GM08714 (cell line): Measurements from ENCODE around the gene TRIP4.

Experiments
- H3K4me3 ChIP-seq: fragments of 200-500 bp; sonication (Bioruptor generic); 2 replicates; pipeline ENCODE4 v1.5.1; 2014; ENCODE audit warnings: mild to moderate bottlenecking, low read length, inconsistent platforms
- ZNF274 ChIP-seq: IDR thresholded peaks from 2 replicates; pipeline ENCODE4 v1.6.1; 2012; ENCODE audit warnings: mild to moderate bottlenecking, low read depth, low read length

Gene TRIP4

DNA sequence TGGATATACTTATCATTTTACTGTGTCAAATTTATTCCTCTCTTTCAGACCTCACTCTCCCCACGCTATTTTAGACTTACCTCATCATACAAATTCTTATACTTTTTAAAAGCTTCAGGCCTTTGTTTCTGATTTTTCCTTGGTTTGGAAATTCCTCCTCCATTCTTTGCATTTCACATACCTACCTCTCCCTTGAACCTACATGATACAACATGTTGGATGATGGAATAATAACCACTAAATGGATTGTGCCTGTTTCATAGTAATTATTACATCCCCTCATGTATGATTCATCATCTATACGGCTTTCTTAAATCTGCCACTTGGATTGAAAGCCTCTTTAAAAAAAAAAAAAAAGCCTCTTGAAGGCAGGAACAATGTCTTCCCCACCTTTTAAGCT is 24.6 kb downstream of the TRIP4 start:
- no peak for TF ChIP-seq ZNF274

DNA sequence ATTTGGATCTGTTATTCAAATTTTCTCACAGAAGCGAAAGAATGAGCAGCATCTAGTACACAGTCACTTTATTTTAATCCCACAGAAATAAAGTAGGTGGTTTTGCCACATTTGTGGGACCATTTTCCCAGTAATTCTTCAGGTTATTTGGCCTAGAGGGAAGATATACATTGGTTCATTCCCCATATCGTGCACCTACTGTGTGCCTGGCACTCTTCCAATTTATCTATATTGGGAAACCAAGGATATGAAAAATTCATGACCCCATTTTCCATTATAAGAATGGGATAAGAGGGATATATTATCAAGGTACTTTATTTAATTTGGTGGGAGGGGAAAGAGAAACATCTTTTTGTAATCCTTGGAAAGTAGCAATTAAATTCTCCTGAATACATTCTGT is 35.1 kb downstream of the TRIP4 start:
- no peak overlapping the region for H3K4me3 ChIP-seq
- no peak for TF ChIP-seq ZNF274

More for the DNA sequence above, 24.6 kb downstream of the TRIP4 start:
- no peak overlapping the region for H3K4me3 ChIP-seq

DNA sequence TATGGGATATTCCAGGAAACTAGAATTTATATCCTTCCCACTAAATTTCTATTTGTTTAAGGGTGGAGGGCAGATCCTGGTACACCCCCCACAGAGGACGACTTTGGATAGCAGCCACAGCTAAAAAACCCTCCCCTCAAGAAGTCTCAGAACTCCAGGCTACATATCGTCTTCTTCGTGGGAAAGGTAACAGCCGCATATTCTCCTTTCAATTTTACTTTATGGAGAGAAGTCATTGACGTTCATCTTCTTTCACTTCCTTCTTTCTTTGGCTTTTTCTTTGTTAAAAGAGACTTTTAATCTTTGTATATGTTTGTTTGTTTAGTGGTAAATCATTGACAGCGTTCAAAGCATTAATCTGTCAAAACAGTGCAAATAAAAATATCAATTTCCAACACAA is 36.3 kb downstream of the TRIP4 start:
- TF ChIP-seq ZNF274 = no peak
- peak overlapping the region; percentile 44; the same call in 1 of the 2 replicates for H3K4me3 ChIP-seq

DNA sequence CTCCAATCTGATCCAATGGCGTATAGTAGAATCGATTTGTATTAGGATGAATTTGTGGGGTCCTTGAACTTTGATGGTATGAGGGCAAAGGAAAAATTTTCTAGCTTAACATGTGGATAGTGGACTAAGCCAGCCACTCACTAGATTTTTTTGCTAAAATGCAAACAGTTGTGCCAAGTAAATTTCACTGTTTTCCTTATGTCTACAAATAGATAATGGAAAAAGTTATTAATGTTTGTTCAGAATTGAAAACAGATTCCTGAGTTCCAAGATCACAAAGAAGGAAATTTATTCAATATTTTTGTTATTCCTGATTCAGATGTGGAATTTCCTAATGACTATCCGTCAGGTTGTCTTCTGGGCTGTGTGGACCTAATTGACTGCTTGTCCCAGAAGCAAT is 37.6 kb downstream of the TRIP4 start:
- no peak for TF ChIP-seq ZNF274
- H3K4me3 ChIP-seq = no peak overlapping the region

DNA sequence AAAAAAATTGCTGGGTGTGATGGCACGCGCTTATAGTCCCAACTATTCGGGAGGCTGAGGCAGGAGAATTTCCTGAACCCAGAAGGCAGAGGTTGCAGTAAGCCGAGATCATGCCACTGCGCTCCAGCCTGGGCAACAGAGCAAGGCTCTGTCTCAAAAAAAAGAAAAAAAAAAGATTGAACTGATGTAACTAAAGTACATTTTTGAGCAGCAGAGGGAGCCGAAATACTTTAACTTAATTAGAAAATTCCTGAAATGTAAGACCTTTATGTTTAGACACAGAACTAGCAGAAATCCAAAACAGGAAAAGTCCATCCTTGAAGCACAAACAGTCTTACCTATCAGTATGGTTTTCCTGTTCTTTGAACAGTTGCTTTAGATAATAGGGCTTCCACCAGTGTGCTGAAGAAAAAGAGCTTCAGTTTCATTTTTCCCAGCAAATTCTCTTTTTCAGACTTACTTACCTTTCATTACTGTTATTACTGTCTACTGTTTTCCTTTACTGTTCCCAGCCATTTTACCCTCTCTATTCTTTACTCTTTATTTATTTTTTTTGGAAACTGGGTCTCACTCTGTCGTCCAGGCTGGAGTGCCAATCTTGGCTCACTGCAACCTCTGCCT is 39.3 kb downstream of the TRIP4 start:
- TF ChIP-seq ZNF274 = no peak

DNA sequence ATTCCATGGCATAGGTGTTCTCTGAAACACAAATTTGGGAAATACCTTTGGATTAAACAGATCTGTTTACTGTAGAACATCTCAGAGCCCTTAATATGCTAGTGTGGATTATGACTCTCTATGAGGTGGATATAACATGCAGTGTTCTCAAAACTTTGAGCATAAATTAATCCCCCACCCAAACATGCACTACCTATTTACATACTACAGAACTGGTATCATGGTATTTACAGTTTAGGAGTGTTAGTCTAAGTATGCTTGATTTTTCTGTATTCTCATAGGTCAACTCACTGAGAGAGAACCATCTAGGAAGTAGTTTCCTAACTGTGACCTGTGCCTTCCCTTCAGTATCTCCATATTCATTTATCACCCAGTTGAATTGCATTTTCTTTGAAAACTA is 41.8 kb downstream of the TRIP4 start:
- H3K4me3 ChIP-seq = no peak overlapping the region
- TF ChIP-seq ZNF274 = no peak

More for the DNA sequence above, 39.3 kb downstream of the TRIP4 start:
- no peak overlapping the region for H3K4me3 ChIP-seq

DNA sequence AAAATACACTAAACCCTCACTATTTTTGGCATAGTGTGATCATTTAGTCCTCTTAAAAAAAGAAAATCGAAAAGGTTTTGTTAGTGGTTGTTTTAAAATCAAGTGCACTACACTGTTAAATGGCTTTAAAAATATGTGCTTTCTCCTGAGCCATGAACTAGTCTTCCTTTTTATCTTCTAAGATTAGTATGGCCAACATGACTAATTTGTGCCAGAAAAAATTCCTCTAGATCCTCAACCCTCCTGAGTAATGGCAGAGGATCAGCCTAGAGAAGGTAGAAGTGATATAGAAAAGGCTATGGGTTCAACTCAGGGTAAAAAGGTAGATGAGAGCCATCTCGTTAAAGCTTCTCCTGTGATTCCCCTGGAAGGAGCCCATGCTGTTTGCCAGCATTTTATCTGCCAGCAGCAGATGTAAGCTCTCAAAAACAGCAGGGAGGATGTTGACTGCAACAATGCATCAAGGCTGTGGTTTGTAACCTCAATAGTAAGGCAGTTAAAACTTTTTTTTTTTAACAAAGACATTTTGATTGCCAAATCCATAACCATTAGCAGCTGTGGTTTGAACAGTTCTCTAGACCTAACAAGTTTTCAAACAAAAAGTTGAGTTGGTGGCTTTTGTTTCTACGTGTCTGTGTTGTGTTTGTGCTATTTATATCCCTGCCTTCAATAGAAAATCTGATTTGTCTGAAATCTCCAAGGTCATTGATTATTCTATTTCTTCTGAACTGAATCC is 42.5 kb downstream of the TRIP4 start:
- peak overlapping the region; percentile 45; the same call in 1 of the 2 replicates for H3K4me3 ChIP-seq
- no peak for TF ChIP-seq ZNF274

DNA sequence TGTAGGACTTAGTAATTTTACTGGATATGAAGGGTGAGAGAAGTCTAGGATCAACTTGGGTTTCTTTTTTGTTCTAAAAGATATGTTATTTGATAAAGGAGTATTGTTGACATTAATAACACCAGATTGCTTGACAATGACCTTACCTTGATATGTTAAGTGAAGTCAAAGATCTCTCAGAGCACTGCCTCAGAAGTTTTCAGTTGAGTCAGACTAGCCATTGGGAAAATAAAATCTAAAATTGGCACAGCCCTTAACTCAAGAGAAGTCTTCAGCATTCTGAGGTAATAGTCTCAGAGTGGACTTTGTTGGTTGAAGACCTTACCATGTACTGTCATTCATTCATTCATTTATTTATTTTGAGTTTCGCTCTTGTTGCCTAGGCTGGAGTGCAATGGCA is 50.3 kb downstream of the TRIP4 start:
- no peak overlapping the region for H3K4me3 ChIP-seq
- TF ChIP-seq ZNF274 = no peak

DNA sequence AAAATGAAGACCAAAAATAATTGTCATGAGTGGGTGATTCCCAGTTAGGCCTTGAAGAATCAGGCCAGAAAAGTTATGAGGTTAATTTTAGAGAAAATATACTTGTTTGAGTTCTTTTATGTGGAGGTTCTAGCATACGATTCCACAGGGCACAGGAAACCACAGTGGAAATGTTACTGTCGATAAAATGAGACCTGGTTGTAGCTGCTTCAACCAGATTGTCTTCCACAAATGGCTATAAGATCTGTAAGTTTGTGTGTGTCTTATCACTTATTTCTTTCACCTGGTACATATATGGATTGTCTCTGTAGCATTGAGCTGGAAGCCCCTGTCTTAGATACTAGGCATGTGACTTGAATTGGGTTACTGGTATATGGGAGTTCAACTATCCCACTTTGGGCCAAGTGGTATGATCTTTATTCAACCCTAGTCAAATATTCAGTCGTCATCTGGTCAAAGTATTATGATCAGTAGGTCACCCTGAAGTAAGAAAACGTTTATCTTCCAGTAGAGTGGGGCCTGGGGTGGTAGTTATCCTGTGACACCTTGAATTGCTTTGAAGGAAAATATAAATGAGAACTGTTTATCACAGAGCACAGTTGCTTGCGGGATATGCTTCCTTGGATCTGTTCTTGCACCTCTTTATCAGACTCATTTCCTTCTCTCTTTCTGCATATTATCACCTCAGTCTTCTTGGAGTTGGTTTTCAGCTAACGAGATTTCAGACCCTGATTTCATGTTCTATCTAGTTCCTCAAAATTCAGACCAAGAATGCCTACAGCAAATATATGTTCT is 51.2 kb downstream of the TRIP4 start:
- no peak overlapping the region for H3K4me3 ChIP-seq
- TF ChIP-seq ZNF274 = no peak

DNA sequence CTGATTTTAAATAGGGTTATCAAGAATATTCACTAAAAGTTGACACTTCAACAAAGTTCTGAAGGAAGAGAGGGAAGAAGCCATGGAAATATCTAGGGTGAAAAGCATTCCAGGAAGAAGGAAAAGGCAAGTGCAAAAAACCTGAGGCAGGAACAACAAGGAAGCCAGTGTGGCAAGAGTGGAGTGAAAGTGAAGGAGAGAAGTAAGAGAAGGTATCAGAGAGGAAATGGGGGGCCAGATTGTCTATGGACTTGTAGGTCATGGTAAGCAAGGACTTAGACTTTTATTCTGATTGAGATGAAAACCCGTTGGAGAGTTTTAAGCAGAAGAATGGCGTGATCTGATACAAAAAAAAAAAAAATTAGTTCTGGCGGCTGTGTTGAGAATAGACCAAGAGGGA is 54.2 kb downstream of the TRIP4 start:
- no peak for TF ChIP-seq ZNF274
- no peak overlapping the region for H3K4me3 ChIP-seq

DNA sequence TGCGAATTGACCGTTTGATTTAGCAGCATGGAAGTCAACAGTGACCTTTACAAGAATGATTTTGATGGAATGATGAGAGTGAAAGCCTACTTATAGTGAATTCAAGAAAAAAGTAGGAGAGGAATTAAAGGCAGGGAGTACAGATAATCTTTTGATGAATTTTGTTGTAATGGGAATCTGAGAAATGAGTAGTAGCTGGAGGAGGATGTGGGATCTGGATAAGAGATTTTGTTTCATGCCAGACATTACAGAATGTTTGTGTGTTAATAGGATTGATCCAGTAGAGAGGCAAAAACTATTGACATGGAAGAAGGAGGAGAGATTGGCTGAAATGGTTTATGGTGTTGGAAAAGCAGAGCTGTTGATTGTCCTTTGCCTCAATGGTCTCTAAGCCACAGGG is 55.4 kb downstream of the TRIP4 start:
- no peak overlapping the region for H3K4me3 ChIP-seq
- no peak for TF ChIP-seq ZNF274

DNA sequence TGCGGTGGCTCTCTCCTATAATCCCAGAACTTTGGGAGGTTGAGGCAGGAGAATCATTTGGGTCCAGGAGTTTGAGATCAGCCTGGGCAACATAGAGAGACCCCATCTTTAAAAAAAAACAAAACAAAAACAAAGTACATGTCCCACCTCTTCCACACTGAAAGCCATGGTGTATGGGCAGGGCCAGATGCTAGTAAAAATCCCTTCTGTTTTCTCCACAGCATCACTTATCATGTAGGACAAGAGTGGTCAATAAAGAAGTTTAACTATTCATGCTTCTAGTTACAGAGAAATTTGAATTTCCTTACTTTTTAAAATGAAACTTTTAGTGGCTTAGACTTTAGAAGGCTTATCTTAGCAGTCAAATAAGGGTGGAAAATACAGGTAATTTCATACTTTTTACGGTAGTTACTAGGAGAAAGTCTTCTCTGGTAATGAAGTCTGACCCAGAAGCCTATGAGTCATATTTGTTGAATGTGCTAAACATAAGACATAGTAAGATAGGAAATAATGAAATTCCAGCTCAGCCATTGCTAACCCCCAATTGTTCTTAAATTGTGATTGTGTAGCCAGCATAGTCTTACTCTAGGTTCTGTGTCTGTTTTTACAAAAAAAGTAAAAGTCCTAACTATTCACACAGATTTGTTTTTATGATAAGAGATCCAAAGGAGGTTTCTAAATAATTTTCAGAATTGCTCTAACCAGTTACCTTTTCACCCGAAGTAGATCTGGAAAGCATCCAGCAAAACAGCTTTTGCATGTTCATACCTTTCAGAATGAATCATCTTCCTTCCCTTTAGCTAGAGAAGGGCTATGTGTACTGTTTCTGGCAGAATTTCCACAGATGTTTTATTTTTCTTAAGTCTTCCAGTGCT is 56.3 kb downstream of the TRIP4 start:
- H3K4me3 ChIP-seq = peak overlapping the region; percentile 25
- no peak for TF ChIP-seq ZNF274

DNA sequence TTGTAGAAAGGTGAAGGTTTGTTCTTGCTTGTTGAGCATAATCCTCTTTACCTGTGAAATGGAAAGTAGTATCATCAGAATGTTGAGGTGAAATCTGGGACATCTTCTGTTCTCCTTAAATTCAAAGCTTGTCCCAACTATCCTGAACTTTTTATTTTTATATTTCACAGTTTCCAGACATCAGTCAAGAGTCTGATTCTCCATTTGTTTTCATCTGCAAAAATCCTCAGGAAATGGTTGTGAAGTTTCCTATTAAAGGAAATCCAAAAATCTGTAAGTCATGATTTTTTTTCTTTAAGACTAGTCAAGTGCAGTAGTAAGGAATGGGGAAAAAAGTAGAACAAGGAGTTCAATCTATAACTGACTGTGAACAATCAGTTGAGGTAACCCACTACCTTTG is 57.2 kb downstream of the TRIP4 start:
- peak overlapping the region; percentile 25; the same call in 1 of the 2 replicates for H3K4me3 ChIP-seq
- no peak for TF ChIP-seq ZNF274
